Esophagus muscularis mucosa (tissue), 4 donors: ENCODE results near the gene CNN2. TPM values are rescaled to one million over a fixed set of nuclear protein-coding genes. Genes with fewer than 3 reads are reported as not detected.

Source experiments
- DNase-seq: peaks from one replicate; pipeline ENCODE4 v3.0.0-alpha.2; 2017; ENCODE audit errors: extremely low spot score
- H3K27ac ChIP-seq, 4 donors: fragments of 200-600 bp; sonication (generic); replicated peaks in 1 of 4; 1 replicate in 3 of 4; 2 replicates in 1 of 4; pipeline ENCODE4 v1.5.1; 2016 to 2019; ENCODE audit warnings: mild to moderate bottlenecking in 1 of 4
- H3K27me3 ChIP-seq, 4 donors: fragments of 200-600 bp; sonication (generic); one replicate each; pipeline versions ENCODE4 v1.5.1 to v1.6.0; 2016 to 2019
- H3K36me3 ChIP-seq, 4 donors: fragments of 200-600 bp; sonication (generic); one replicate each; pipeline ENCODE4 v1.5.1; 2016 to 2019
- H3K4me1 ChIP-seq, 4 donors: fragments of 200-600 bp; sonication (generic); one replicate each; pipeline ENCODE4 v1.5.1; 2016 to 2019
- H3K4me3 ChIP-seq, 4 donors: fragments of 200-600 bp; sonication (generic); 1 replicate in 2 of 4; 2 replicates in 2 of 4; pipeline ENCODE4 v1.5.1; 2016 to 2019; ENCODE audit warnings: mild to moderate bottlenecking in 4 of 4, moderate library complexity in 1 of 4
- H3K9me3 ChIP-seq, 4 donors: fragments of 200-600 bp; sonication (generic); 1 replicate in 3 of 4; 2 replicates in 1 of 4; pipeline ENCODE4 v1.5.1; 2016 to 2019
- CTCF ChIP-seq, 3 experiments: fragments of 200-600 bp in 2 of 3; fragments of 450-650 bp in 1 of 3; sonication (generic) in 2 of 3; IDR thresholded peaks; one replicate each; pipeline ENCODE4 v1.5.1; 2017 to 2019; ENCODE audit warnings: antibody characterized with exemption in 3 of 3, mild to moderate bottlenecking in 2 of 3, moderate library complexity in 1 of 3
- EP300 ChIP-seq: sonication (generic); formaldehyde crosslinking; IDR thresholded peaks from one replicate; pipeline ENCODE4 v1.6.1; 2017; ENCODE audit warnings: antibody characterized with exemption
- POLR2A ChIP-seq: fragments of 450-650 bp; IDR thresholded peaks from one replicate; pipeline ENCODE4 v1.6.1; 2017; ENCODE audit warnings: antibody characterized with exemption, moderate library complexity, mild to moderate bottlenecking, low read depth
- POLR2AphosphoS5 ChIP-seq, 2 donors: sonication (generic); formaldehyde crosslinking; IDR thresholded peaks; one replicate each; pipeline ENCODE4 v1.6.1; 2017; ENCODE audit warnings: antibody characterized with exemption in 2 of 2
- WGBS: methylation state at CpG from one replicate; pipeline ENCODE4 v1.1.5; 2018; 5-methylcytosine and 5-hydroxymethylcytosine counted together
- intact Hi-C: fragments of 100-400 bp; cut with DNase I; formaldehyde crosslinking; loops from one replicate; pipeline ENCODE4 v1.15.1; 2023
- total RNA-seq, 4 donors: library from RNA; depleted of rRNA; stranded (reverse); fragments of >200 nt; gene quantifications; one replicate each; pipeline versions ENCODE4 v1.1.0 to v1.2.1, GENCODE V29; 2016

Gene CNN2
- total RNA-seq, 4 donors from 2014 or later, result 47.3 to 98.1 (median 81.3) TPM

GRCh38 chr19:991174-991931 lies 35.1 kb upstream of the CNN2 start:
- Histone ChIP-seq H3K4me3 (no peak overlapping the region), H3K9me3 (no peaks in the 10 kb centered on the region), H3K4me1 (peaks cover 6 to 13% (median 12%) of the 10 kb centered on the region in 4 donors), H3K36me3 (peaks cover 17 to 73% (median 65%) of the 10 kb centered on the region in 4 donors), H3K27me3 (peaks cover 3 to 24% (median 9%) of the 10 kb centered on the region in 4 donors), H3K27ac (no peak overlapping the region)
- WGBS, result 93% methylated on average over 21 of the region's 47 CpGs
- no peak for TF ChIP-seq POLR2A
- no peak for TF ChIP-seq CTCF (IDR thresholded peaks at IDR 0.05)
- no peak for TF ChIP-seq EP300
- TF ChIP-seq POLR2AphosphoS5 (IDR thresholded peaks at IDR 0.05), result no peak
- intact Hi-C loops, result no loop called here
- no peak for DNase-seq

- H3K9me3 ChIP-seq, result no peaks in the 10 kb centered on the region
- DNase-seq, result no peak
- no peak overlapping the region for H3K4me3 ChIP-seq
- H3K36me3 ChIP-seq, result peaks cover 17 to 66% (median 58%) of the 10 kb centered on the region in 4 donors
- H3K27me3 ChIP-seq, result peaks cover 7 to 32% (median 17%) of the 10 kb centered on the region in 4 donors
- intact Hi-C loops, result no loop called here
- no peak overlapping the region for H3K27ac ChIP-seq
- TF ChIP-seq POLR2A, result no peak
- no peak for TF ChIP-seq EP300
- TF ChIP-seq CTCF (IDR thresholded peaks at IDR 0.05), result no peak
- no peak for TF ChIP-seq POLR2AphosphoS5 (IDR thresholded peaks at IDR 0.05)
- WGBS, result 93% methylated on average over 6 of the region's 42 CpGs
- peaks cover 11 to 18% (median 16%) of the 10 kb centered on the region in 4 donors for H3K4me1 ChIP-seq
Measured at GRCh38 chr19:991932-992669, 34.3 kb upstream of the CNN2 start.

GRCh38 chr19:992670-993055 lies 33.7 kb upstream of the CNN2 start:
- peaks cover 7 to 37% (median 21%) of the 10 kb centered on the region in 4 donors for H3K27me3 ChIP-seq
- H3K4me3 ChIP-seq, result no peak overlapping the region
- DNase-seq, result no peak
- 89% methylated on average over 13 of the region's 13 CpGs for WGBS
- peaks cover 11 to 18% (median 16%) of the 10 kb centered on the region in 4 donors for H3K4me1 ChIP-seq
- intact Hi-C loops, result no loop called here
- TF ChIP-seq EP300, result no peak
- no peak for TF ChIP-seq CTCF (IDR thresholded peaks at IDR 0.05)
- no peak for TF ChIP-seq POLR2A
- TF ChIP-seq POLR2AphosphoS5 (IDR thresholded peaks at IDR 0.05), result no peak
- no peaks in the 10 kb centered on the region for H3K9me3 ChIP-seq
- no peak overlapping the region for H3K27ac ChIP-seq
- H3K36me3 ChIP-seq, result peaks cover 17 to 60% (median 56%) of the 10 kb centered on the region in 4 donors

- peaks cover 7 to 45% (median 26%) of the 10 kb centered on the region in 4 donors for H3K27me3 ChIP-seq
- DNase-seq, result no peak
- TF ChIP-seq EP300 (no peak), CTCF (IDR thresholded peaks at IDR 0.05) (no peak), POLR2A (no peak), POLR2AphosphoS5 (IDR thresholded peaks at IDR 0.05) (no peak)
- intact Hi-C loops, result no loop called here
- H3K36me3 ChIP-seq, result peaks cover 12 to 57% (median 53%) of the 10 kb centered on the region in 4 donors
- WGBS, result 85% methylated on average over 7 of the region's 17 CpGs
- peaks cover 11 to 18% (median 16%) of the 10 kb centered on the region in 4 donors for H3K4me1 ChIP-seq
- H3K9me3 ChIP-seq, result no peaks in the 10 kb centered on the region
- H3K4me3 ChIP-seq, result no peak overlapping the region
- no peak overlapping the region for H3K27ac ChIP-seq
Measured at GRCh38 chr19:993361-993830, 33.0 kb upstream of the CNN2 start.
